DLD1 (cell line): Measurements from ENCODE around the gene DYNC2LI1.

Source experiments
- in situ Hi-C: cut with HindIII; loops from 2 replicates; pipeline ENCODE4 v1.10.0; 2017; ENCODE audit warnings: low sequenced_read_pairs

DYNC2LI1 gene

GRCh38 chr2:43762286-43762685 is 11.6 kb upstream of the DYNC2LI1 start:
- in situ Hi-C loops: no loop called here

GRCh38 chr2:43763091-43763490 is 10.7 kb upstream of the DYNC2LI1 start:
- in situ Hi-C loops: no loop called here

- in situ Hi-C loops: no loop called here
These were observed 9.6 kb upstream of the DYNC2LI1 start for GRCh38 chr2:43764086-43764705.

DNA sequence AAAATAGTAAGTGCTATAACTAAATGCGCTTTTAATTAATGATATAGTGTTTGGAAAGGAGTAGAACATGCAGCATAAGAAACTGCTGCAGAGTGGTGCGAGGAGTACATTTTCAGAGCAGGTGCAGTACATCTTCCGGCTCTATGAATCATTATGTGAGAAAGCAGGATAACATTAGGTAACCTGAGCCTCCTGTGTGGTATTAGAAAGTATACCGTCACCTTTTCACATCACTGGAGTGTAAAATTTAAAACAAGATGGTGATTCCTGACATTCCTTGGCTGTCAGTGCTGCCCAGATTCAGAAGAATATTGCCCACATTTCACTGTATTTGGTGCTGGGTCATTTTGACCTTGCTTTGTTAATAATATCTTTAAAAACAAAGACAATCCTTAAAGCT is 7.8 kb upstream of the DYNC2LI1 start:
- in situ Hi-C loops: no loop called here

GRCh38 chr2:43774617-43775016 is 778 bp downstream of the DYNC2LI1 start:
- in situ Hi-C loops: no loop called here

DNA sequence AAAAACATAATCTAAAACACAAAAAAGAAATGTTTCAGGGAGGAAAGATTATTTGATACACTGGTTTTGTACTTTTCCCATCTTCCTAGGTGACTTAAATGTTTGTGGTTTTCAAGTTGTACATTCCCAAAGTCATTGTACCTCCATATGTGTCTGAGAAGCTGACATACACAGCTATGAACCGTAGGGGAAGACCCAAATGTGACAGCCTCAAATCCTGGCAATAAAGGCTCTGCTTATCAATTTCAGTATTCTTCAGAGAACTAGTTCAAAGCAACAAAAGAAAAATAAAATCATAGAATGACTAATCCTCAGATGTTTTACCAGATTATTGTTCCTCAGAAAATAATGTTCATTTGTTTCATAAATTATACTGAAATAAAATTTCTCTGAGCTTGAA is 2.5 kb downstream of the DYNC2LI1 start:
- in situ Hi-C loops: no loop called here

- in situ Hi-C loops: no loop called here
These were observed 3.6 kb downstream of the DYNC2LI1 start for GRCh38 chr2:43777306-43777926.

DNA sequence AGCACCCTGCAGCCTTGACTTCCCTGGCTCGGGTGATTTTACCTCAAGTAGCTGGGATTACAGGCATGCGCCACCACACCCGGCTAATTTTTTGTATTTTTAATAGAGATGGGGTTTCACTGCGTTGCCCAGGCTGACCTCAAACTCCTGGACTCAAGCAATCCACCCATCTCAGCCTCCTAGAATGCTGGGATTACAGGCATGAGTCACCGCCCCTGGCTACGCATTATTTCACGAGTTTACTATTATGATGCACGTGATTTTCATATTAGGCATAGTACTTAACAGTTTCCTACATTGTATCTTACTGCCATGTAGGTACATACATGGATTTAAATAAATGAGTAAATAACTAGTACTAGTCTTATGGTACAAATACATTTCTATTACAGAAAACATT is 4.4 kb downstream of the DYNC2LI1 start:
- in situ Hi-C loops: no loop called here

DNA sequence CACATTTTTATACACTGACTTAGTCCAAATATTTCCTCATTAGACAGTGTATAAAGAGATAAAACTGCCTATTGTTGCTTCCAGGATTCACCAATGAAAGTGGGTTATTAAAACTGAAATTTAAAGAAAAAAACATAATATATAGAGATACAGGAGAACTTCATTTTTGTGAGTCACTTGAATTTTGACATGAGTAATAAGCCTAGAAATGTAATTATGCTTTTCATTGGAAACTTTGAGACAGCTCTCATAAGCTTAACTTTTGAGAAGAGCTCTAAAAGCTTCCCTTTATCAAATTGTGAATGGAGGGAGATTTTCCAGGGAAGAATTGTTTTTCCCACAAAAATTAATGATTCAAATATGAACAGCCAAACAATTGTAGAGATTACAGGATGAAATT is 14.1 kb downstream of the DYNC2LI1 start:
- in situ Hi-C loops: no loop called here

DNA sequence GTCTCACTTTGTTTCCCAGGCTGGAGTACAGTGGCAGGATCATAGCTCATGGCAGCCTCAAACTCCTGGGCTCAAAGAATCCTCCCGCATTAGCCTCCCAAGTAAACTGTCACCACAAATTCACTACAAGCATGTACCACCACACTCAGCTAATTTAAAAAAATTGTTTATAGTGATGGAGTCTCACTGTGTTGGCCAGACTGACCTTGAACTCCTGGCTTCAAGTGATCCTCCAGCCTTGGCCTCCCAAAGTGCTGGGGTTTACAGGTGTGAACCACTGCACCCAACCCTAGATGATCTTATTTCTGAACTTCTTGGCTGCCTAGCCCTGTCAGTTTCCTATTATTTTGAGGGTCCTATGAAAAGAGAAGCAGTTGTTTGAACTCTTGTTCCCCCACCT is 14.8 kb downstream of the DYNC2LI1 start:
- in situ Hi-C loops: no loop called here

GRCh38 chr2:43790147-43790546 is 16.3 kb downstream of the DYNC2LI1 start:
- in situ Hi-C loops: no loop called here

GRCh38 chr2:43791035-43791765 is 17.4 kb downstream of the DYNC2LI1 start:
- in situ Hi-C loops: no loop called here

- in situ Hi-C loops: no loop called here
These were observed 18.8 kb downstream of the DYNC2LI1 start for GRCh38 chr2:43792653-43793052.

- in situ Hi-C loops: no loop called here
These were observed 21.1 kb downstream of the DYNC2LI1 start for GRCh38 chr2:43794956-43795355.

DNA sequence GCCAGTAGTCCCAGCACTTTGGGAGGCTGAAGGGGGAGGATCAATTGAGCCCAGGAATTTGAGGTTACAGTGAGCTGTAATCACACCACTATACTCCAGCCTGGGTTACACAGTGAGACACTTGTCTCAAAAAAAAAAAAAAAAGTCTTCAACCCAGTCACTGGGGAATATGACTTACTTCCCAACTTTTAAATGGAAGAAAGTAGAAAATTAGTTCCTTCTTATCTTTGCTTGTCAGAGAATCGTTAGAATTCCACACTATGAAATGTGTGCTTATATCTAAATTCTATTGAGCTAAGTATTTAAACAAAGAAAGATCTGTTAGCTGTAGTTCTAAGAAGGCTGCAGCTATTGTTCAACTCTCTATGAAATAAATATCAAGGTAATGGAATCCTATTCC is 22.4 kb downstream of the DYNC2LI1 start:
- in situ Hi-C loops: no loop called here

GRCh38 chr2:43798300-43798699 is 24.5 kb downstream of the DYNC2LI1 start:
- in situ Hi-C loops: no loop called here

DNA sequence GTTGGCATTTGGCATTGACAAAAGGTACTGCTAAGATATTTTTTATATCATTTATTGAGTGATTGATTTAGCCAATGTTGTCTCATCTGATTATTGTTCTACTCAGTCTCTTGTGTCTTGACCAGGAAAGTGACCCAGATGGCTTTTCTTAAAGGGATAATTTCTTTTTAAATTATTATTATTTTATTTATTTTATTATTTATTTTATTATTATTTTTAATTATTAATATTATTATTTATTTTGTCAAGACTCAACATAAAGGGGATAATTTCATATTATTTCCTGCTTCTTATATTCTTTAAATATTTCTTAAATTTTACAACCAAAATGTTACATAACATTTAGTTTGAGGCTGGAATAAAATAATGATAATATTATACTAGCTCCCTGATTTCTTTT is 27.1 kb downstream of the DYNC2LI1 start:
- in situ Hi-C loops: no loop called here

GRCh38 chr2:43802135-43802534 is 28.3 kb downstream of the DYNC2LI1 start:
- in situ Hi-C loops: no loop called here

GRCh38 chr2:43803113-43803512 is 29.3 kb downstream of the DYNC2LI1 start:
- in situ Hi-C loops: no loop called here

DNA sequence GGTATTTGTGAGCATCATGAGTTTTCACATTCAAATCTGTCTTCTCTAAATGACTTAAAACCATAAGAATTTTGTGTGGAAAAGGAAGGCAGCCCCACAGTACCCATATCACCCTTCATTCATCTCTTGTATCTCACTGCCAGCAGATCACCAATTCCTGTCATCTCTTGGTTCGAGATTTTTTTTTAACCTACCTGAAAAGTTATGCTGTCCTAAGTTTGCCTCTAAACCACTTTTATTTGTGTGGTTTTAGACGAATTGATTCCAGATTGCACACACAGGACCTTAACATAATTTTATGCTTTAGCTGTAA is 32.8 kb downstream of the DYNC2LI1 start:
- in situ Hi-C loops: no loop called here

GRCh38 chr2:43810452-43810851 is 36.6 kb downstream of the DYNC2LI1 start:
- in situ Hi-C loops: no loop called here

DNA sequence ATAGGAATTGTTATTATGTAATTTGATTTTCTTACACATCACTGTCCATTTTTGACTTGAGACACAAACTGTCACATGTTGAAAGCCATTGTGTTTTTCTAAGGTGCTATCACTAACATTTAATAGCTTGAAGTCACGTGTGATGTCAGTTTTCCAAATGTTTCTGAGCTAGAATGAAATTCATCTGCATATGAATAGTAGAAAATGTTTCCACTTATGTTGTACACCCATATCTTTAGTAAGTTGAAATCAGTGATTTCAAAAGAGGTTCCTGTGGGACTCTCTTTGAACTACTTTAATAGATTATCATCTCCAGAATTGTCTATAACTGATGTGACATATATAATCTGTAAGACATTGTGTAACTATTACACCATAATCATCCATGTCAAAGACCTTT is 37.0 kb downstream of the DYNC2LI1 start:
- in situ Hi-C loops: no loop called here
